Activated T-cell treated with anti-CD3 and anti-CD28 coated beads for 1 hour (primary cell): ENCODE measurements around the gene HDAC4.

Experiments used
- DNase-seq: peaks from one replicate; pipeline ENCODE4 v3.0.0-alpha.2; 2020; ENCODE audit warnings: low read depth

HDAC4 gene

GRCh38 chr2:239168575-239168974 is 232.2 kb downstream of the HDAC4 start:
- DNase-seq = no peak

DNA sequence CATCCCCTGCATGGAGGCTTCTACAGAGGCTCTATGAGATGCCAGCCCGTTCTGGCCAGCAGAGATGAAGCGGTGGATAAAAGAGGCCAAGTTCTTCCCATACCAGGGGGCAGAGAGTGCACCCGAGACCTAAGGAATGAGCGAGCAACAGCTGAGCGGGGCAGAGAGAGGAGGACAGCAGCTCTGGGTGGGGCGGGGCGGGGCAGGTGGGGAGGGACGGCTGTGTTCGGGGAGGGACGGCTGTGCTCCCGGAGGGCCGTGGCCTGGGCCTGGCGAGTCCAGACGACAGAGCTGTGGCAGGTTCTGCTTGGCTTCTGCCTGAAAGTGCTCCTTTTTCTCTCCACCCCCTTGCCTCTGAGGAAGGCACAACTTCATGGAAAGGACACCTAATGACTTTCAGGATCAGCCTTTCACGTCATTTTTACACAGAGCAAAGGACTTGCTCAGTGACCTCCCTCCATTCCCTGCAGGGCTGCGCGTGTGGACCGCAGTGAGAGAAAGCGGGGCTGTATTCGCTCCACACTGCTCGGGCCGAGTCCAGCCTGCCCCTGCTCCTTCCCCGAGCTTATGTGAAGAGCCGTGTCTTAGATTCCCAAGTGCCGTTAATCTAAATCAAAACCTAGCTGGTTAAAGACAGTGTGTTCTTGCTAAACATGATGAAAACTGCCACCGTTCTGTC is 232.9 kb downstream of the HDAC4 start:
- no peak for DNase-seq

DNA sequence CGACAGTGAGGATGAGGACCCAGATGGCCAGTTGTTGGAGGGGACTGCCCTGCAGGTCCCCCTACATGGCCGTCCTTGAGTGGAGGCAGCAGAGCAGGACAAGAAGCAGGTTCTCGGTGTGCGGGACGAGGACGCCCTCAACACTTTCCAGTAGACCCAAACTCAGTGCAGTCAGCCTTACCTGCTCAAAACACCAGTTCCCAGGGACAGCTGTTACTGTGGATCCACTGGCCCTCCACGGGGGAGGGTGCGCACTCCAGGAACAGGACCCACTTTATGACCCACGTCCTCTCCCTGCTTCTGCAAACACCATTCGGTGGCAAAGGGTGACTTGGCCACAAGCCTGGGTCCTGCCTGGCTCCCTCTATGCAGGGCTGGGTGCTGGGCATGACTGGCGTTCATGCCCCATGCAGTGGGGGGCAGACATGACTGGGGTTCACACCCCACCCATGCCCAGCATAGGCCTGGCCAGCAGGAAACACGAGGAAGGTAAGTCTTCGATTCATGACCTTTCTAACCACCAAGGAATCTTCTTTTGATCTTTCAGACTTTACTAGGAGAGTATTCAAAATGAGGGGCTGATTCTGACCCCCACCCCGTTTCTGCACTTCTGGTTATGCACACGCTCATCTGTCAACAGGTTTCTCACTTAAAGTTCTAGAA is 233.7 kb downstream of the HDAC4 start:
- no peak for DNase-seq

GRCh38 chr2:239166201-239166834 is 234.5 kb downstream of the HDAC4 start:
- no peak for DNase-seq

DNA sequence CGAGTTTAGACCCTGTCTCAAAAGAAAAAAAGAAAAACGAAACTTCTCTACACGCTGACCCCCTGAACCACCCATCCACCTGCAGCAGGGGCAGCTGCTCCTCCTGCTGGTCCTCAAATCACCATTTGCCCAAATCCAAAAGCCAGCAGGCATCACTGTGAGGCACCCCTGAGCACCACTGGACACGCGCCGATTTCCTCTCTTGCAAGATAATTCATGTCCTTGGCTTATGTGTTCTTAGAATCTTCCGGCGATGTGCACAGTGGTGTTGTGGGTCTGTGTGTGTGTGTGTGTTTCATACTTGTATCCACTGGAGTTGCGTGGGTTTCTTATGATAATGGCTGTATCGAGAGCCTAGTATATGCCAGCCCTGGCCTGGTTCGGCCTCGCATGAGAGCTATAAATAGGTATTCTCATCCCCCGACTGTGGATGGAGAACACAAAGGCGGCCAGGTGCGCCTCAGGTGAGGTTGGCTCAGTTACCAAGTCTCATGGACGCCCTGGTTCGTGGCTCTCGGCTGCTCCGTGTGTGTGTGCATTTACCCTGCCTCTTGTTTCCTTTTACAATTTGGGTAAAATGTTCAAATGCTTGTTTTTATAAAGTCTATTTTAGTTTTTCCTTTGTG is 235.5 kb downstream of the HDAC4 start:
- no peak for DNase-seq

GRCh38 chr2:239164335-239164871 is 236.4 kb downstream of the HDAC4 start:
- no peak for DNase-seq

DNA sequence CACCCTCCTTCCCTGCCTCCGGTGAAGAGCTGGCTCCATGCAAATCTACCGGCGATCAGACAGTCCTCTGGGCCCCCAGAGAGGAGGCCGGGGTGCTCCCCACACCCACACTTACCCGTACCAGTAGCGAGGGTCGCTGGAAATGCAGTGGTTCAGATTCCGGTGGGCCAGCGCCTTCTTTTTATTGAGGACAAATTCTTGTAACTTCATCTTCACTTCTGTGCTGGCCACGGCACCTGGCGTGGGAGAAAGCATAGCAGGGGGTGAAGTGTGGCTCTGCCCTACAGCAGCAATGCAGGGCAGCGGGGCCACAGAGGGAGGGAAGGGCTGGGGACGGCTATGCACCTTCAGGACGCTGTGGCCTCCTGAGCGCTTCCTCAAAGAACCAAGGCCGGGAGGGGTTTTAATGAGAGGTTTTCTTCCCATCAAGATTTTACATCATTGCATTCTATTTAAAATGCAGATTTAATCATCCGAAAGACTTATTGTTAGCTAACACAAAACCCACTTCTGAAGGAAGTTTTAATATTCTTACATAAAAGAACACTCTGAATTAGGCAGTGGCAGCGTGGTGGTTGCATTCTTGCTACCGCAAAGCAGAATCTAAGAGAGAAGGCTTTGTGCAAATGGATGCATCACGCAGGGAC is 237.0 kb downstream of the HDAC4 start:
- no peak for DNase-seq

DNA sequence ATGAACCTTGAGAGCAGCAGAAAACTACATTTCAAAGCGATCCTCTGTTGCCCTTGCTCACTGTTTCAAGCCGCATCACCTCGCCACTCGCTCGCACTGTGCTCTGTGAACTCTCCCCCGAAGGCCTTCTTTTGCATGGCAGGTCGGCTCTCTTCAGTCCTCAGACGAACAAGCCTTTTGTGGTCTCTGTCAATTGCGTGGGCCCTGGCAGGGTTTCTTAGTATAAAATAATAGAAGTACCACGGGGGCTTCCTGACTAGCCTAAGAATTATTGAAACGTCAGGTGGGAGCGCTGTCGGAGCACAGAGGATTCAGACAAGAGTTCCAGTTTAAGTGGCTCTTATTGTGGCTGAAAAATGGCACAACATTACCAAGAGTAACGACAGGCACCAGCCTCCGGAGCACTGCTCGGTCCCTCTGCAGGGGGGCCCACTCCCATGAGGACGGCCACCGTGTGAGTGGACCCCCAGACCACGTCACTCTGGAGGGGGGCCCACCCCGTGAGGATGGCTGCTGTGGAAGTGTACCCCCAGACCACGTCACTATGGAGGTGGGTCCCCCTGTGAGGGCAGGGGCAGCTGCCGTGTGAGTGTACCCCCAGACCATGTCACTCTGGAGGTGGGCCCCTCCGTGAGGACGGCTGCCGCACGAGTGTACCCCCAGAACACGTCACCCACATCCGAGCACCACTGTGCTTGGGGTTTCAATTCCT is 237.7 kb downstream of the HDAC4 start:
- DNase-seq = no peak

DNA sequence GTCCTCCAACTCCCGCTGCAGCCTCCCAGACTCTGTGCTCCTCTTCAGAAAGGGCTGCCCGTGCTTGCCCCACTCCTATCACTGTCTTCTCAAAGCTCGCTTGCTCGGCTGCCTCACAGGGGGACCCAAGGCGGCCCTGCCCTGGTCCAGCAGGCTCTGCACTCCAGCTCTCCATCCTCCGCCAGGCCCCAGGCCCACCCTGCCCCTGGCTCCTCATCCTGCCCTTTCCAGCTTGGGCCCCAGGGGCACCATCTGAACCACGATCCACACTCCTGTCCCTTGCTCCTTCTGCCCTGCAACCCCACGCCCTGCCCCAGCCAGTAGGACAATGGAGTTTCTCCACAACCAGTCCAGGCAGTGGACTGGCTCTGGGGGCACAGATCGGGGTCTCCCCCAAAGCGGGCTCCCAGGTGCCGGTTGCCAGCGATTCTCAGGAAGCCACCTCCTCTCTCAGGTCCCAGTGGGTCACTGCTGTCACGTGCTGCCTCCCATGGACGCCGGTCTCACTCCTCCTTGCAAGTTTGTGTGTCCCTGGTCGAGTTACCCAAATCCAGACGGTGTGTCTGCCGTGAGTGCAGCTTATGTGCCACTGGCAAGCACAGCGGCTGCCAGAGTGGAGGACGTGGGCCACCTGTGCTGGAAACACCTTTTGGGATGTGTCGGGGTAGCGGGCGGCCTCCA is 238.5 kb downstream of the HDAC4 start:
- no peak for DNase-seq

GRCh38 chr2:239161711-239162140 is 239.1 kb downstream of the HDAC4 start:
- DNase-seq = no peak

DNA sequence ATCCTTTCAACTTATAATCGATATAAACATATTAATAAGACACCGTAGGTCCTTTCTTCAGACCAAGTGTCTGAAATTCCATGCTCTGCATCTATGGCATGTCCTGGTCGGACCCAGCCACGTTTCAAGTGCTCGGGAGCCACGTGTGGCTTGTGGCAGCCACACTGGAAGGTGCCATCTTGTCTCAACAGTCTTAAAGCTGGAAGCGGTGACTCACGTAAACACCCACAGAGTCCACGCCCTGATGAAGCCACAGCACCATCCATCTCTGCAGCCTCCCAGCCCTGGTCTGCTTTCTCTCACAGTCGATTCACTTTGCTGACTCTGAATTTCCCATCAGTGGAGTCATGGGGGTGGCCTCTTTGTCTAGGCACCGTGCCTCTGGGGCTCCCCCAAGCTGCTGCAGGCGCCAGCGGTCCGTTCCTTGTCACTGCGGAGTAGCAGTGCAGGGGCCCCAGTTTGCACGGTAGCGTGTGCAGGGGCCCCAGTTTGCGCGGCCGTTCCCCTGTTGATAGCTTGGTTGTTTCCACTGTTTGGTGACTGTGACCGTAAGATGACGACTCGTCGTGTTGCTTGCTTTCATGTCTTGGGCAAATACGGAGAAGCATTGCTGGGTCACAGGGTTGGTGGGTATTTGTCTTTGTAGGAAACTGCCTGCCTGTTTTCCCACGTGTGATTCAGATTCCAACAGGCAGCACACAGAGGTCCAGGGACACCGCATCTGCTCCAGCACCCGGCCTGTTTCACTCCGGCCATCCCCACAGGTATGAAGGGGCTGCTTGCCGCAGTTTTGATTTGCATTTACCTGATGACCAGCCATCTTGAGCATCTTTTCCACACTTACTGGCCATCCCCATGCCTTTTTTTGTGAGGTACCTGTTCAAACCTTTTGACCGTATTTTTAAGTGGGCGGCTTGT is 240.3 kb downstream of the HDAC4 start:
- DNase-seq = no peak

DNA sequence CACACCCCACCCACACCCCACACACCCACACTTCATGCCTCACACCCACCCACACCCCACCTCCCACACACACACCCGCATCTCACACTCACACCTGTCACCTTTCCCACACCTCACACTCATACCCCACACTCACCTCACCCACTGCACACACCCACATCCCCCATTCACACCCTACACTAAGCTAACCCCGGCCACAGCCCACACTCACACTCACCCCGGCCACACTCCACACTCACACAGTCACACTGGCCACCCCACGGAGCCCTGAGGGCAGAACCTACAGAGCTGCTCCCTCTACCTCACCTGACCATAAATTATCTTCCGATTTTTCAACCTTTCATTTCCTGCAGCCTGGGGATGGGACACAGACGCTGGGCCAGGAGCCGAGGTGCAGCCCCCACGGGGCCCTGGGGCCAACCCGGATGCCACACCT is 241.3 kb downstream of the HDAC4 start:
- no peak for DNase-seq

DNA sequence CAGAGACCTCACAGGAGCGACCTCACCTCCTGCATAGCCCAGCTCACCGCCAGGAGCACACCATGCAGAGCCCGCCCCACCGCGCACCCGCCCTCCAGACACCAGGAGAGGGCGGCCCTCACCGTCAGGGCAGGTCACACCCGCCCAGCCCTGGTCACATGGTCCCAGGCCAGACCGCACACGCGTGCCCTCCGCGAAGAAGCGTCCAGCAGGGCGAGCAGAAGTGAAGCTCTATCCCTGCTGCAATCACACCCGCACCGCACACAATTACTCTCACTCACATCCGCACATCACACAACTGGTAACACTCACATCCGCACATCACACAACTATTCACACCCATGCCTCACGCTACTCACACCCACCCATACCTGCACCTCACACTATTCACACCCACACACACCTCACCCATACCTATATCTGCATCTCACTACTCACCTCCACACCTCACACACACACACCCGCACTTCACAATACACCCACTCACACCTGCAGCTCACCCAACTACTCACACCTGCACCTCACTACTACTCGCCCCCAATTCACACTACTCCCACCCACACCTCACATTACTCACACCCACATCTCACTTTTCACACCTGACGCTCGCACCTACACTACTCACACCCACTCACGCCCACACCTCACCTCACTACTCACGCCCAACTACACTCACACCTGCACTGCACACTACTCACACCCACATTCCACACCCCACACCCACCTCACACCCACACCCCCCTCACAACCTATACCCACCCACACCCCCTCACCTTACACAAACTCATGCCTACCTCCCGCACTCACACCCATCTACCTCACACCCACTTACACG is 242.0 kb downstream of the HDAC4 start:
- DNase-seq = no peak

- DNase-seq = no peak
Observed at GRCh38 chr2:239157771-239158170, 243.0 kb downstream of the HDAC4 start.

DNA sequence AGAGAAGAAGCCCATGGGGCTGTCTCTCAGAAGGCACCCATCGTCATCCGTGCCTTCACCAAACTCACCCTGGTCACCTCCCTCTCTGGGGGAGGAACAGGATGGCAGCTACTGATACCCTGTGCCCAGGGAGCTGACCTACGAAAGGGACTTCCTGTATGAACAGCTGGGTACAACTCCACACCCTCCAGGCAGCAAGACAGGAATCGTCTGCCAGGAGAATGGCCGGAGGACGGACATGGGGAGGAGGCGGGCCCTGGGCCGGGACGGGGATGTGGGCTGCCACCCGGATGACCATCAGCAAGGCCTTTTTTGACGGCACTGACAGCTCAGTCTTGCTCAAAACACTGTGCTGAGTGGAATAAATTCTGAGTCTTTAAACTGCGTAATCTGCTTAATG is 243.6 kb downstream of the HDAC4 start:
- DNase-seq = no peak

DNA sequence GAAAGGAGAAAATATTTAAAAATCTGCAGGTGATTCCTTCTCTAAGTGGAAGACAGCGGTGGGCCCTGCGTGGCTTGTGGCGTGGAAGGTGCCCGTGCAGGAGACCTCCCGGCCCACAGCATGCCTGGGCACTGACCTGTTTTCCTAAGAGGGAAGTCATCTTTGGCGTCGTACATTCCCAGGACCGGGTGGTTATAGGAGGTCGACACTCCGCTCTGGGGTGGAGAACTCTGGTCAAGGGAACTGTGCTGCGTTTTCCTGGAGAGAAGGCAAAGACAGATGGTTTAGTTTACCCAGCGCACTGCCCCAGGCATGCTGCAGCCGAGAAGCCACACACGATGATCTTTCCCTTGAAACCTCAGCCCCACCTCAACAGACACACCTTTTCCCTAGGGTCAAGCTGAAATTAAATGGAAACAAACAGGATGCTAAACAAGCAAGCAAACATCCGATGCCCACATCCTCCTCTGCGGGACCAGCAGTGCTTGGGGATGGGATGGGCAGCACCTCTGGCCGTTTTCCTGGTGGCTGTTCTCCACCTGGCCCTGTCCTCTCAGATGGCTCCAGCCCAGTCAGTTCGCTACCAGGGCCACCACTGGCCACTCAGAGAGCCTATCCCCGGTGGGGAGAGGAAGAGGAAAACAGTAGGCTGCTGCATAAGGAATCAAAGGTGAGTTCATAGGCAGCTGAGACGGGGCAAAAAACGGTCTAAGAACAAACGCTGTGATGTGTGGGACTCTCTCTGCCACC is 244.1 kb downstream of the HDAC4 start:
- DNase-seq = no peak

GRCh38 chr2:239155806-239156480 is 244.9 kb downstream of the HDAC4 start:
- no peak for DNase-seq
